ENCODE measurements around the gene CLSTN2. TPM values are rescaled to one million over a fixed set of nuclear protein-coding genes. Genes with fewer than 3 reads are reported as not detected.

The CLSTN2 gene
- total and polyA plus RNA-seq, 10 donors = 0.02 to 0.22 (median 0.13) TPM; not detected in 1

DNA sequence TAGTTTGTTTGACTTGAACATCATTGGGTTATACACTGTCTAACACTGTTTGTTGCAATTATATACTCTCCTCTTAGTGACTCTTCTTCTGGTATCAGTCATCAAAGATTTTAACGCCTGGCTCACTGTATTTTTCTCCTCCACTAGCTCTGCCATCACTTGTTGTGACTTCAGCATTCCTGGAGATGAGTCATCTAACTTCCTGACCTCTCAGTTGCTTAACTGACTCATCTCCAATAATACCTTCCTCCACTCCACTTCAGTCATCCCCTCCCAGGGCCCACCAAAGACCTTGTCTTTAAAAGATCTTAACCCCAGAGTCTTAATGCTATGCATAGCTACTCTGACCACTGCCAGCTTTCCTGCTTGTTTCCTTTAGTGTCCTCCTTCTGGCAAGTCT lies 28.6 kb upstream of the CLSTN2 start:
- no peaks in the 10 kb centered on the region for H3K4me1 ChIP-seq
- H3K27me3 ChIP-seq (replicated peaks in 1 of 7) = no peaks in the 10 kb centered on the region
- no peaks in the 10 kb centered on the region for H3K36me3 ChIP-seq
- intact Hi-C loops (cut with DNase I; ENCODE audit: low total_unique reads) = no loop called here
- DNase-seq = no peak
- H3K9me3 ChIP-seq = peaks cover 0 to 2% (median 0%) of the 10 kb centered on the region in 8 donors
- 61 to 77% (median 64%) methylated on average over 1 of the region's 1 CpG for WGBS, 5 donors
- TF ChIP-seq POLR2AphosphoS5 (IDR thresholded peaks at IDR 0.05) (no peak), POLR2A (IDR thresholded peaks at IDR 0.05) (no peak)
- TF ChIP-seq, protein P1, sequence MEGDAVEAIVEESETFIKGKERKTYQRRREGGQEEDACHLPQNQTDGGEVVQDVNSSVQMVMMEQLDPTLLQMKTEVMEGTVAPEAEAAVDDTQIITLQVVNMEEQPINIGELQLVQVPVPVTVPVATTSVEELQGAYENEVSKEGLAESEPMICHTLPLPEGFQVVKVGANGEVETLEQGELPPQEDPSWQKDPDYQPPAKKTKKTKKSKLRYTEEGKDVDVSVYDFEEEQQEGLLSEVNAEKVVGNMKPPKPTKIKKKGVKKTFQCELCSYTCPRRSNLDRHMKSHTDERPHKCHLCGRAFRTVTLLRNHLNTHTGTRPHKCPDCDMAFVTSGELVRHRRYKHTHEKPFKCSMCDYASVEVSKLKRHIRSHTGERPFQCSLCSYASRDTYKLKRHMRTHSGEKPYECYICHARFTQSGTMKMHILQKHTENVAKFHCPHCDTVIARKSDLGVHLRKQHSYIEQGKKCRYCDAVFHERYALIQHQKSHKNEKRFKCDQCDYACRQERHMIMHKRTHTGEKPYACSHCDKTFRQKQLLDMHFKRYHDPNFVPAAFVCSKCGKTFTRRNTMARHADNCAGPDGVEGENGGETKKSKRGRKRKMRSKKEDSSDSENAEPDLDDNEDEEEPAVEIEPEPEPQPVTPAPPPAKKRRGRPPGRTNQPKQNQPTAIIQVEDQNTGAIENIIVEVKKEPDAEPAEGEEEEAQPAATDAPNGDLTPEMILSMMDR (IDR thresholded peaks at IDR 0.05 in 8 of 11, conservative IDR thresholded peaks at IDR 0.05 in 3 of 11) = no peak
- no peak overlapping the region for H3K4me3 ChIP-seq
- no peak overlapping the region for H3K27ac ChIP-seq

DNA sequence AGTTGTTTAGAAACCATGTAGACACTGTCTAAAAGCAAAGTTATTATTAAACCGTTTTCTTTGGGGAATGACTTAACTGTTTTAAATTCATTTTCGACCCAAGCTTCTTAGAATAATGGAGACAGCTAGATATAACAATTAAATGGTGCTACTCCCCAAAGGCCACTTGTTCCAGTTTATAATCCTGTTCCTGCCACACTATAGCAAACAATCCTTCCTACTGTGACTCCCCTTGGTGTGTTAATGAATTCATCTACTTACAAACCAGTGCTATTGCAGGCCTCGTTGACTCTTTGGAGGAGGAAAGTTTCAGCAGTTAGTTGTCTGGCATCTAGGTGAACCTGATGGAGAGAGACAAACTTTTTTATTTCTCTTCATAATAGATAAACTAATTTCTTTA lies 25.2 kb upstream of the CLSTN2 start:
- Histone ChIP-seq H3K27ac (no peak overlapping the region), H3K36me3 (no peaks in the 10 kb centered on the region), H3K27me3 (replicated peaks in 1 of 7) (no peaks in the 10 kb centered on the region), H3K4me1 (no peaks in the 10 kb centered on the region), H3K9me3 (peaks cover 0 to 11% (median 0%) of the 10 kb centered on the region in 8 donors), H3K4me3 (no peak overlapping the region)
- intact Hi-C loops (cut with DNase I; ENCODE audit: low total_unique reads) = no loop called here
- DNase-seq = no peak
- WGBS, 5 donors = 42 to 60% (median 49%) methylated on average over 3 of the region's 3 CpGs
- TF ChIP-seq, protein P1 (IDR thresholded peaks at IDR 0.05 in 8 of 11, conservative IDR thresholded peaks at IDR 0.05 in 3 of 11) = no peak
- TF ChIP-seq POLR2A (IDR thresholded peaks at IDR 0.05) = no peak
- no peak for TF ChIP-seq POLR2AphosphoS5 (IDR thresholded peaks at IDR 0.05)

DNA sequence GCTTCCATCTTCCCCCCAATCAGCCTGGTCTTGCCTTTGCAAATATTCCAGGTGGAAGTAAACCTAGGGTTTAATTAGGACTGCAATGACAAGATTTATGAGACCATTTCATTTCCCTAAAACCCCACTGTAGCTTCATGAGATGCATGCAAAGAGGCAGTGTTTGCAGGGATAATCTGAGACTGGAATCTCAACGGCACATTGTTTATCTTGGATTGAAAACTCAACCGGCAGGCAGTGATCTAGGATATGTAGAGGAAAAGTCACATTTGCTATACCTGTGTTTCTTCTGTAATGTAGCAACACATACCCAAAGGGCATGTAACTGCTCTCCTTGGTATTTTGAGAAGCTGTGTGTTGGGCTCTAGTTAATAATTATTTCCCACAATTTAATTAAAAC lies 18.7 kb upstream of the CLSTN2 start:
- Histone ChIP-seq H3K27ac (no peak overlapping the region), H3K4me1 (no peaks in the 10 kb centered on the region), H3K27me3 (replicated peaks in 1 of 7) (no peaks in the 10 kb centered on the region), H3K9me3 (peaks cover 0 to 11% (median 0%) of the 10 kb centered on the region in 8 donors), H3K36me3 (no peaks in the 10 kb centered on the region), H3K4me3 (no peak overlapping the region)
- TF ChIP-seq, protein P1 (IDR thresholded peaks at IDR 0.05 in 8 of 11, conservative IDR thresholded peaks at IDR 0.05 in 3 of 11) = no peak
- TF ChIP-seq POLR2AphosphoS5 (IDR thresholded peaks at IDR 0.05) (no peak), POLR2A (IDR thresholded peaks at IDR 0.05) (no peak)
- intact Hi-C loops (cut with DNase I; ENCODE audit: low total_unique reads) = no loop called here
- WGBS, 5 donors = 61 to 86% (median 76%) methylated on average over 2 of the region's 2 CpGs
- DNase-seq = no peak

DNA sequence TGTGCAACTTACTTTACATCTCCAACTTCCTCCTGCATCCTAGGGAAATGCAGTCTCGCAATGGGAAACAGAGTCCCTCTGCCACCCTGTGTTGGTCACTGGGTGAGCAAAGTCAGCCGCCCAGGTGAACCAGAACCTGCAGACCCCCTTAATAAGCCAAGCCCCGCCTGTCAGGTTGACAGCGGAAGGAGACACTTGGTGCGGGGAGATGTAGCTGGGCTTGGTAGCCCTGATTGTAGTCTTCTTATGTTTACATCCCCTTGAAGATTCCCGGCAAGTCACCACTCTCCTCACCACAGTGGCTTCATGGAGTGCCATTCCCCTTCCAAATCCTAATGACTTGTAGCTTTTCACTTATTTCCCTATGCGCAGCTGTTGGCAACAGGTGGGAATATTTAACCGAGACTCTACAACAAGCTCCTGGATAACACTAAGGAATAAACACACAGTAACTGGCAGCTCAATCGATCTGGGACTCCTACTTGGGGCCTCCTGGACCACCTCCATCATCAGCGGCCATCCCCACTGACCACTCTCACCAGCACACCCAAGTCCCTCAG lies 17.7 kb upstream of the CLSTN2 start:
- no peak for DNase-seq
- Histone ChIP-seq H3K27me3 (replicated peaks in 1 of 7) (no peaks in the 10 kb centered on the region), H3K4me3 (no peak overlapping the region), H3K27ac (no peak overlapping the region), H3K9me3 (peaks cover 0 to under 1% (median 0%) of the 10 kb centered on the region in 8 donors), H3K36me3 (no peaks in the 10 kb centered on the region), H3K4me1 (no peaks in the 10 kb centered on the region)
- TF ChIP-seq POLR2A (IDR thresholded peaks at IDR 0.05) (no peak), POLR2AphosphoS5 (IDR thresholded peaks at IDR 0.05) (no peak)
- TF ChIP-seq, protein P1 (IDR thresholded peaks at IDR 0.05 in 8 of 11, conservative IDR thresholded peaks at IDR 0.05 in 3 of 11) = no peak
- WGBS, 5 donors = 86 to 92% (median 90%) methylated on average over 10 of the region's 10 CpGs
- intact Hi-C loops (cut with DNase I; ENCODE audit: low total_unique reads) = no loop called here
